Kidney epithelial cell (primary cell): ENCODE measurements around the gene GRM5. TPM values are rescaled to one million over a fixed set of nuclear protein-coding genes. Genes with fewer than 3 reads are reported as not detected.

ENCODE experiments used
- DNase-seq: peaks from one replicate; pipeline ENCODE4 v3.0.0-alpha.2; 2010; ENCODE audit warnings: low read depth
- H3K27me3 ChIP-seq: 2 replicates; pipeline ENCODE4 v1.6.0; 2011; ENCODE audit warnings: low read length; ENCODE audit not compliant: control insufficient read depth, insufficient read depth
- H3K36me3 ChIP-seq: 2 replicates; pipeline ENCODE4 v1.5.1; 2011; ENCODE audit warnings: low read length; ENCODE audit not compliant: control insufficient read depth, insufficient read depth
- H3K4me3 ChIP-seq: 2 replicates; pipeline ENCODE4 v1.5.1; 2011; ENCODE audit warnings: low read depth, mild to moderate bottlenecking, control low read depth, low read length
- total RNA-seq: library from RNA; depleted of rRNA; stranded (reverse); fragments of >200 nt; gene quantifications from 2 replicates; pipeline ENCODE4 v1.2.3, GENCODE V29; 2015
- TF ChIP-seq, protein P1 (sequence below): IDR thresholded peaks from 2 replicates; pipeline ENCODE4 v1.5.1; 2011; ENCODE audit warnings: mild to moderate bottlenecking, moderate library complexity, low read length, control low read depth, inconsistent platforms; ENCODE audit not compliant: insufficient read depth, poor library complexity, severe bottlenecking

GRM5 gene
- total RNA-seq, 1 donor from 2014 or later, result 0.17 TPM

DNA sequence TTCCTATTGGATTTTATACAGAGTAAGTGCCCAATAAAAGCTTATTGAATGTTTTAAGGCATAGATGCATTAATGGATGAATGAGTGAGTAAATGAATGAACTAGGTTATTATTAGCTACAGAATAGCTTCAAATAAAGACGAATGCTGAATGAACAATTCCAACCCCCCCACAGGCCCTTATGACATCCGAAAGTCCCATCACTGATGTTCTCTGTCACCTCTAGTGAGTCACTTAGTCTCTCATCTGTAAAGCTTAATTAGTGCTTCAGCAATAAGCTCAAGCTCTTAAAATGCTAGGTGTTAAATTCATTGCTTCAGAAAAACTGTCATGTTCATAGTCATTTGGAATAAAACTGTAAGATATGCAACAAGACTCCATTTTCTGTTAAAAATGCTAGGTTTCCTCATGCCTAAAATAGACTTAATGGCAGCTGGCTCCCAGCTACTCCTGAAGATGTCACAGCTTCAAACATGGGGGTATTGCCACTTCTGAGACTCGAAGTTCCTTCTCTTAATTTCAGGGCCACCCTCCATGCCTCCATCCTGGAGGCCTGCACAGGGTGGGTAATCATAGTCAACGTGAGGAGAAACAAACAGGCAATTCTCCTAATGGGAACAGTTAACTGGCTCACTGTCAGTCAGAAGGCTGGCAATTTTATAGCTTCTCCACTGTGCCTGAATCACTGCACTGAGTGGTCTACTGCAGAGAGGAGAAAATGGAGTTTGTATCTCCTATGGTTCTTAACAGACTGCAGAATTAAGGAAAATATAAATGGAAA, 373.3 kb downstream of the GRM5 start:
- no peak overlapping the region for H3K4me3 ChIP-seq
- TF ChIP-seq, protein P1, sequence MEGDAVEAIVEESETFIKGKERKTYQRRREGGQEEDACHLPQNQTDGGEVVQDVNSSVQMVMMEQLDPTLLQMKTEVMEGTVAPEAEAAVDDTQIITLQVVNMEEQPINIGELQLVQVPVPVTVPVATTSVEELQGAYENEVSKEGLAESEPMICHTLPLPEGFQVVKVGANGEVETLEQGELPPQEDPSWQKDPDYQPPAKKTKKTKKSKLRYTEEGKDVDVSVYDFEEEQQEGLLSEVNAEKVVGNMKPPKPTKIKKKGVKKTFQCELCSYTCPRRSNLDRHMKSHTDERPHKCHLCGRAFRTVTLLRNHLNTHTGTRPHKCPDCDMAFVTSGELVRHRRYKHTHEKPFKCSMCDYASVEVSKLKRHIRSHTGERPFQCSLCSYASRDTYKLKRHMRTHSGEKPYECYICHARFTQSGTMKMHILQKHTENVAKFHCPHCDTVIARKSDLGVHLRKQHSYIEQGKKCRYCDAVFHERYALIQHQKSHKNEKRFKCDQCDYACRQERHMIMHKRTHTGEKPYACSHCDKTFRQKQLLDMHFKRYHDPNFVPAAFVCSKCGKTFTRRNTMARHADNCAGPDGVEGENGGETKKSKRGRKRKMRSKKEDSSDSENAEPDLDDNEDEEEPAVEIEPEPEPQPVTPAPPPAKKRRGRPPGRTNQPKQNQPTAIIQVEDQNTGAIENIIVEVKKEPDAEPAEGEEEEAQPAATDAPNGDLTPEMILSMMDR, result no peak
- no peak for DNase-seq
- no peaks in the 10 kb centered on the region for H3K27me3 ChIP-seq
- no peaks in the 10 kb centered on the region for H3K36me3 ChIP-seq

DNA sequence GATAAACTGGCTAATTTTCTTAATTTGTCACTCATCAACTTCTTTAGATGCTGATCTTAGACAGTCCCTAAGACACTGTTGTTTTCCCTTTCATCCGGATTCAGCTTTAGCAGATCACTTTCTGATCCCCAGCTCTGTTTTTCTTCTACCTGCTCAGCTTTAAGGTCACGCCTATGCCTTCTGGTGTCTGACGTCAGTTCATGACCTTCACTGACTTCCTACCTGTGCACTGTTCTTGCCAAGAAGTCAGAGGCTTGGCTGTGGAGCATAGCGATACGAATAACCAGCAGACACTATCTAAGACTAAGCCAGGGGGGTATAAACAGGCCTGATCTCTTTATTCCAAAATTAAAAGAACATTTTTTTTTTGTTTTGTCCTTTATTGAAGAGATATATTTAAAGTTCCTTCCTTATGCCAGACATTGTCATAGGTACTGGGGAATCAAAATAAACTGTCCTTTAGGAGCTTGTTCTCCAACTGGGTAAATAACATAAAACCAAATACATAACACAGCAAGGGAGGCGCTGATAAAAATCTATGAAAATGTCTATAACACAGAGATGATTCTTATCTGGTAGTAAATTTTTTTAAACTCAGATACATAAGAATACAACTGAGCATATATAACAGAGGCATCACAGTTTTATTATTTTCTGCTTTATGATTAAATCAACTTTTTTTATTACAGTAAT, 376.1 kb downstream of the GRM5 start:
- TF ChIP-seq, protein P1, result no peak
- no peak for DNase-seq
- Histone ChIP-seq H3K4me3 (no peak overlapping the region), H3K36me3 (no peaks in the 10 kb centered on the region), H3K27me3 (no peaks in the 10 kb centered on the region)

DNA sequence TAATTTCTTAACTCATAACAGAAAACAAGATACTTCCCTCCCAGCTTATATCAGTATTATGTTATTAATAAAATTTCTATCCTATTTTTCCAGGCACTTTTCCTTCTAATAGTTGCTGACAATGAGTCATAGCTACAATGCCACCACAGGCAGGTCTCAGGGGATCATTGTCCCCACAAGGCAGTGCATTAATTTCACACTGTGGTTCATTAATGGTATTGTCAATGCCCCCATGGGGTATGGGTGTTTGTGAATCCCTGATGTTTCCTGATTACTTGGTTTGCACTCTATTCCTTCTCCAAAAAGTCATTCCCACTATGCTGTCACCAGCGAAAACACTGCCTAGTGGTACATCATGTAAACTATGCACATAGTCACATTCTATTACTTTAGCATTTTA, 382.8 kb downstream of the GRM5 start:
- no peaks in the 10 kb centered on the region for H3K27me3 ChIP-seq
- H3K4me3 ChIP-seq, result no peak overlapping the region
- no peaks in the 10 kb centered on the region for H3K36me3 ChIP-seq
- DNase-seq, result no peak
- TF ChIP-seq, protein P1, result no peak

DNA sequence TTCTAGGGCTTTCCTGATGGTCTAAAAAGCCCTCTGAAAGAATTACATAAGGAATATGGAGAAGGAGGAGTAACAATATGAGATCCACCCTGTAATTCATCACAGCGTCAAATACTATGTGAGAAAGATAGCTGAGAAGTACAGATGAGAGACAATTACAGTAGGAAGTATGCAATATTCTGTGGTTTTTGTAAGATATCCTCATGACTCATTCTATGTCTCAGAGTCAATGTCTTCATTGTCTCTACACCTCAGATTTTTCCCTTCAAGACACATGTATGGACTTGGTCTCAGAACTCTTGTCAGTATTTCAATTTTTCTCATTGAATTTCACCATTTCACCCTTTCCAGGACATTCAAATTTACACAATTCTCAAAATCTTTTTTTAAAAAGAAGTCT, 385.0 kb downstream of the GRM5 start:
- TF ChIP-seq, protein P1, result no peak
- H3K4me3 ChIP-seq, result no peak overlapping the region
- no peaks in the 10 kb centered on the region for H3K27me3 ChIP-seq
- no peaks in the 10 kb centered on the region for H3K36me3 ChIP-seq
- no peak for DNase-seq

DNA sequence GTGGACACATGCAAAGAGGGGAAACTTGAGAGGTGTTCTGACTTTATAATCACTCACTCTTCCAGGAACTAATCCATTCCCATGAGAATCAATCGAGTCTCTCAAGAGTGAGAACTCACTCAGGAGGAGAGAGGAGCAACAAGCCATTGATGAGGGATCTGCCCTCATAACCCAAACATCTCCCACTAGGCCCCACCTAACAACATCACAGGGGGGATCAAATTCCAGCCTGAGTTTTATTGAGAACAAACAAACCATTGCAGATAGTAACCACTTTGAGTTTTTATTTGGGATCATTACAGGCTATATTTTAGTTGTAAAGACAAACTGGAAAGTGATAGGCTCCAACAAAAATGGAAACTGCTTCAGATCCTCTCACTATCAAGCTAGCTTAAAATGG, 399.4 kb downstream of the GRM5 start:
- no peaks in the 10 kb centered on the region for H3K27me3 ChIP-seq
- H3K4me3 ChIP-seq, result no peak overlapping the region
- DNase-seq, result no peak
- H3K36me3 ChIP-seq, result no peaks in the 10 kb centered on the region
- TF ChIP-seq, protein P1, result no peak
